Stimulated activated naive CD8-positive, alpha-beta T cell treated with anti-CD3 and anti-CD28 coated beads, Interleukin-15, amount 100 ng/mL, for 72 hours (primary cell): ENCODE results near the gene NUP93.
"Not testable (repeated sequence)": the region's sequence is repeated elsewhere in the genome, so short reads cannot be mapped to it uniquely, and the experiment has no call there.

ENCODE experiments used
- ATAC-seq: fragments of 150-1000 bp; cut with Tn5 transposase; 2 replicates; pipeline ENCODE4 v1.10.0; 2021; ENCODE audit warnings: mild to moderate bottlenecking, moderate library complexity
- DNase-seq, 2 donors: peaks; one replicate each; pipeline ENCODE4 v3.0.0; 2021 to 2022
- H3K27ac Mint-ChIP-seq, 2 donors: one replicate each; pipeline ENCODE4 v1.8.0; 2022; ENCODE audit warnings: mild to moderate bottlenecking in 2 of 2, mixed read lengths in 2 of 2, moderate library complexity in 2 of 2
- H3K27me3 Mint-ChIP-seq: one replicate; pipeline ENCODE4 v1.8.0; 2022; ENCODE audit warnings: mixed read lengths
- H3K4me1 Mint-ChIP-seq: one replicate; pipeline ENCODE4 v1.8.0; 2022; ENCODE audit warnings: mild to moderate bottlenecking, mixed read lengths
- H3K4me3 Mint-ChIP-seq, 2 donors: one replicate each; pipeline ENCODE4 v1.8.0; 2022; ENCODE audit warnings: mild to moderate bottlenecking in 2 of 2, mixed read lengths in 2 of 2, moderate library complexity in 1 of 2
- H3K9me3 Mint-ChIP-seq, 2 donors: one replicate each; pipeline ENCODE4 v1.8.0; 2022; ENCODE audit warnings: mixed read lengths in 2 of 2

NUP93 gene

DNA sequence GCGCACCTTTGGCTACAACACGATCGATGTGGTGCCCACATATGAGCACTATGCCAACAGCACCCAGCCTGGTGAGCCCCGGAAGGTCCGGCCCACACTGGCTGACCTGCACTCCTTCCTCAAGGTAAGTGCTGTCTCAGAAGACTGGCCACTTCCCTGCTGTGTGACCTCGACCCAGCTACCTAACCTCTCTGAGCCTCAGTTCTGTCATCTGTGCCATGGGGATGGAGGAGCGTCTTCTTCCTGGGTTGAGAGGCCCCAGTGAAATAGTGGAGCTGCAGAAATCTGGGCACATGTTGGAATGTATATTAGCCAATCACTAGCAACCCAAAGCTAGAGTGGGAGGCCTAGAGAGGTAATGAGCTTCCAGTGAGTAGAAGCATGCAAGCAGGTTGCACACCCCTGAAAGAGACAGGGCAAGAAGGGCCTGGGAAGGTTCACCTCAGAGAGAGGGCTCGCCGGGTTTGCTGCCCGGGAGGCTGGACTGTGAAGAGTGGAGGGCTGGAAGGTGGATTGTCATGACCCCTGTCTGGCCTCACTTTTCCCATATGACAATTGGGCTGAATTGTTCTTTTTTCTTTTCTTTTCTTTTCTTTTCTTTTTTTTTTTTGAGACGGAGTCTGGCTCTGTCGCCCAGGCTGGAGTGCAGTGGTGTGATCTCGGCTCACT, 135.6 kb downstream of the NUP93 start:
- H3K4me1 Mint-ChIP-seq, result peaks cover 41% of the 10 kb centered on the region
- no peak overlapping the region for H3K4me3 Mint-ChIP-seq
- H3K27ac Mint-ChIP-seq, result peak overlapping the region; percentile 43 to 51
- DNase-seq, result no peak
- no peak for ATAC-seq
- no peaks in the 10 kb centered on the region for H3K9me3 Mint-ChIP-seq
- H3K27me3 Mint-ChIP-seq, result no peaks in the 10 kb centered on the region

DNA sequence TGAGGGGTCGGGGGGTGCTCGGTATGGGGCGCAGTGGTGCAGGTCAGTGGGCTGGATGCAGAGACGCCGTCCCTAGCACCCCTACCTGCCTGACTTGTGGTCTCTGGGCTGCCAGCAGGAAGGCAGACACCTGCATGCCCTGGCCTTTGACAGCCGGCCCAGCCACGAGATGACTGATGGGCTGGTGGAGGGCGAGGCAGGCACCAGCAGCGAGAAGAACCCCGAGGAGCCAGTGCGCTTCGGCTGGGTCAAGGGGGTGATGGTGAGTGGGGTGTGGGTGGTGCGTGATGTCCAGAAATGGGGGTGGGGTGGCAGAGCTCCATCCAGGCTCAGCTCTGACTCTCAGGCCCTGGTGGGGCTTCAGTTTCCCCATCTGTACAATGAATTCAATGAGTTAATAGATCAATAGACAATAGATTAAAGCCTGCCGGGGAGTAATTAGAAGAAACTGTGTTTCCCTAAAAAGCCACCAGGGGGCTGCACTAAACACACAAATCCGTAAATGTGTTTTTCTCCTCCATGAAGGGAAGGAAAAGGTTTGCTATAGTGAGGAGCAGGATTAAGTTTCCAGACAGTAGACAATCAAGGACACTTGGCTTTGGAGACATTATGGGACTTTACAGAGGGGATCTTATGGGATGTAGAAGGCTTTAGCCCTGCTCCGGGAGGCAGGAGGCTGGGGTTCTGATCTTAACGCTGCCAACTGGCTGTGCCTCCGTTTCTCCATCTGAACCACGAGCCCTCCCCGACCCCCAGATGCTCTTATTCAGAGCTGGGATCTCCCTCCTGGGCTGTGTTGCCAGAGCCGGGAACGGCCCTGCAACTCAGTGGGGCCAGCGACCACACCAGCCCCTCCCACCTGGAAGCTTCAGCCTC, 137.3 kb downstream of the NUP93 start:
- no peaks in the 10 kb centered on the region for H3K27me3 Mint-ChIP-seq
- H3K27ac Mint-ChIP-seq, result peak overlapping the region in 1 of 2 donors; percentile 69
- H3K4me1 Mint-ChIP-seq, result peaks cover 35% of the 10 kb centered on the region
- H3K9me3 Mint-ChIP-seq, result no peaks in the 10 kb centered on the region
- ATAC-seq, result peak; percentile 22
- DNase-seq, result peak; percentile 39 to 55
- no peak overlapping the region for H3K4me3 Mint-ChIP-seq

DNA sequence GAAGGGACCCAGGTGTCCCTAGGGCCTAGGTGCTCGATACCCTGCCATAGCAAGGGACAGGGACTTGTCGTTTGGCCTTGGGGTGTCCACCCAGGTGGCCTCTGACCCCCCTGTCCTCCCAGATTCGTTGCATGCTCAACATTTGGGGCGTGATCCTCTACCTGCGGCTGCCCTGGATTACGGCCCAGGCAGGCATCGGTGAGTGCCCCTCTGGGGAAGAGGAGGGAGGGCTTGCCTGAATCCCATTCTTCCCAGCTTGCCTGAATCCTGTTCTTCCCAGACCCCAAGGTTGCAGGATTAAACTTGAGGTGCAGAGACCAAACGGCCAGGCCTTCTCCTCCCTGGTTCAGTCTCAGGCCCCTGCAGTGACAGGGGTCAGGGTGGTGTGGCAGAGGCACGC, 138.2 kb downstream of the NUP93 start:
- H3K4me3 Mint-ChIP-seq, result no peak overlapping the region
- no peak overlapping the region for H3K27ac Mint-ChIP-seq
- H3K27me3 Mint-ChIP-seq, result no peaks in the 10 kb centered on the region
- peaks cover 31% of the 10 kb centered on the region for H3K4me1 Mint-ChIP-seq
- no peak for DNase-seq
- no peaks in the 10 kb centered on the region for H3K9me3 Mint-ChIP-seq
- ATAC-seq, result no peak

DNA sequence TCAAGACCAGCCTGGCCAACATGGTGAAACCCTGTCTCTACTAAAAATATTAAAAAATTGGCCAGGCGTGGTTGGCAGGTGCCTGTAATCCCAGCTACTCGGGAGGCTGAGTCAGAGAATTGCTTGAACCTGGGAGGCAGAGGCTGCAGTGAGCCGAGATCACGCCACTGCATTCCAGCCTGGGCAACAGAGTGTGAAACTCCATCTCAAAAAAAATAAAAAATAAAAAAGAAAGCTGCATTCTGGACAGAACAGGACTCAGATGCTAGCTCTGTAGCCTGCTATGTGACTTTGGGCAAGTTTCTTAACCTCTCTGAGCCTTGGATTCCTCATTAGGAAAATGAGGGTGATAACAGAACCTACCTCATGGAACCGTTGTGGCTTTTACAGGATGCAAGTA, 138.8 kb downstream of the NUP93 start:
- not testable (repeated sequence) for H3K27ac Mint-ChIP-seq, ATAC-seq, H3K27me3 Mint-ChIP-seq, H3K9me3 Mint-ChIP-seq, DNase-seq, H3K4me3 Mint-ChIP-seq
- H3K4me1 Mint-ChIP-seq, result peaks cover 32% of the 10 kb centered on the region

DNA sequence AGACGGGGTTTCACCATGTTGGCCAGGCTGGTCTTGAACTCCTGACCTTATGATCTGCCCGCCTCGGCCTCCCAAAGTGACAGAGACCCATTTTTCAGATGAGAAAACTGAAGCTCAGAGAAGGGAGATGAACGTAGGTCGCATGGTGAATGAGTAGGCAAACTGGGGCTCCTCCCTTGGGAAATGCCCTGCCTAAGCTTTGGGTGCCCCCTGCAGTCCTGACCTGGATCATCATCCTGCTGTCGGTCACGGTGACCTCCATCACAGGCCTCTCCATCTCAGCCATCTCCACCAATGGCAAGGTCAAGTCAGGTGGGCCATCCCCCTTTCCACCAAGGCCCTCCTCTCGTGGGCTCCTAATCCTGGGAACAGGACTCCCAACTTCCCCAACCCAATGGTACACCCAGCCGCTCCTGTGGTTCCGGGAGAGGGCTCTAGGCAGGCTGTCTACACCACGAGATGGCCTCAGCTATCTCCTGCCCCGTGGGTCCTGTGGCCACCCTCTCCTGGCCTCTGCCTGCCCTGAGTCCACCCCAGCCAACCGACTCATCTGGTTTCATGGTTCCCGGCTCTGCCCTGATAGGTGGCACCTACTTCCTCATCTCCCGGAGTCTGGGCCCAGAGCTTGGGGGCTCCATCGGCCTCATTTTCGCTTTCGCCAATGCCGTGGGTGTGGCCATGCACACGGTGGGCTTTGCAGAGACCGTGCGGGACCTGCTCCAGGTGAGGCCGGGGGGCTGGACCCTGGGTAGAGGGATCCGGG, 139.8 kb downstream of the NUP93 start:
- no peak overlapping the region for H3K4me3 Mint-ChIP-seq

DNA sequence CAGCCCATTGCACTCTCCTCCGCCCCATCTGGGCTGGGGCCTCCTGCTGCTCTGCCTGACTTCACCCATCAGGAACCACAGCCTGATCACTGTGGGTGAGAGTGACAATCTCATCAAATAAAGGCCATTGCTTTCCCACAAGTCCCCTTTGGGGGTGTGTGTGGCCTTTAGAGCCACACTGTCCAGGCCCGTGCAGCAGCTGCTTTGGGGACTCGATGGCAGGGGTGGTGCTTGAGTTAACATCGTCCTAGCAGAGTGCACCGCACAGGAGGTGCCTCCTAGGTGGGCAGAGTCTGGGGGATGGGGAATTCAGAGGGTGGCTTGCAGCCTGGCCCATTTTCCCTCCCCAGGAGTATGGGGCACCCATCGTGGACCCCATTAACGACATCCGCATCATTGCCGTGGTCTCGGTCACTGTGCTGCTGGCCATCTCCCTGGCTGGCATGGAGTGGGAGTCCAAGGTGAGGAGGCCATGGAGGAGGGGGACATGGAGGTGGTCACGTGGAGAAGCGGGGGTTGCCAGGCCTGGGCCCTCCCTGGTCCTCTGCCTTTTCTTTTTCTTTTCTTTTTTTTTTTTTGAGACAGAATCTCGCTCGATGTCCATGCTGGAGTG, 140.5 kb downstream of the NUP93 start:
- ATAC-seq (peak; percentile 28), DNase-seq (no peak)
- Mint-ChIP-seq H3K4me3 (no peak overlapping the region), H3K4me1 (peaks cover 32% of the 10 kb centered on the region), H3K27ac (peak overlapping the region; percentile 19 to 52), H3K9me3 (no peaks in the 10 kb centered on the region), H3K27me3 (no peaks in the 10 kb centered on the region)

More for the DNA sequence above, 139.8 kb downstream of the NUP93 start:
- ATAC-seq (peak; percentile 78), DNase-seq (peak; percentile 19 to 59)
- Mint-ChIP-seq H3K27me3 (no peaks in the 10 kb centered on the region), H3K4me1 (peaks cover 32% of the 10 kb centered on the region), H3K9me3 (no peaks in the 10 kb centered on the region), H3K27ac (peak overlapping the region in 1 of 2 donors; percentile 52)

DNA sequence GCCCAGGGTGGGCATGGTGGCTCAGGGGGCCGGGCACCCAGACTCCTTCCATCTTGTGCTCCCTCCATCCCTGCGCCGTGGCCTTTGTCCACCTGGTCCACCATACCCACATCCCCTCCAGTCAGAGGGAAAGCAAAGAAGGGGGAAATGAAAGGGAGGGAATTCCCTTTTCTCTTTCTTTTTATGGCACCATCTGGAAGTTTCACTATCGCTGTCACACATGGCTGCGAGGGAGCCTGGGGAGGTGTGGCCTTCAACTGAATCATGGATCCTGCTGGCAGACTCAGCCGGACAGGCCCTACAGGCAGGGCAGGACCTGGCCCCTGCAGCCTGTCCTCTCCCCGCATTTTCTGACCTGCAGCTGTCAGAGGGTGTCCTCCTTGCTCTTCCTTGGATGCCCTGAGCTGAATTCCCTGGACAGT, 141.3 kb downstream of the NUP93 start:
- no peak for ATAC-seq
- no peak overlapping the region for H3K4me3 Mint-ChIP-seq
- DNase-seq, result no peak
- H3K27ac Mint-ChIP-seq, result no peak overlapping the region
- H3K4me1 Mint-ChIP-seq, result peaks cover 32% of the 10 kb centered on the region
- H3K27me3 Mint-ChIP-seq, result no peaks in the 10 kb centered on the region
- no peaks in the 10 kb centered on the region for H3K9me3 Mint-ChIP-seq

DNA sequence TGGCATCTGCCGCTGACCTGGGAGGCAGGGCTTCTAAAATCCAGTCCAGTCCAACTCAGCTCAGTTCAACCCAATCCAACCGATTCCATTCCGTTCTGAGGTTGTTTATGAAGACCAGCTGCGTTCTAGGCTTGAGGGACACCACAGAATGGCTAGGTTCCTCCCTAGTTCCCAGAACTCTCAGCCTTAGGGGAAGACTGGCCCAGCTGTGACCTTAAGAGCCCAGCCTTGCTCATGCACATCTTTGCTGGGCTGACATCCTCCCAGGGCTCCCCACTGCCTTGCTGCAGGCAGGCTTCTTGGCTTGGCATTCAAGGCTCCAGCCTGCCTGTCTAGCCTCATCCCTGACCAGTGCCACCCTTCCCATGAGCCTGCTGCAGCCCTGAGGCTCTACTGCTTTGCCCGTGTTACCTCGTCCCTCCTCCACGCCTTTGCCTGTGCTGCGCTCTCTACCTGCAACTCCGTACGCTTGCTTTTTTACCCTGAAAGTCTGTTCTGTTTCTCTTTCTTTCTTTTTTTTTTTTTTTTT, 143.0 kb downstream of the NUP93 start:
- H3K4me1 Mint-ChIP-seq, result peaks cover 20% of the 10 kb centered on the region
- H3K27ac Mint-ChIP-seq, result no peak overlapping the region
- no peaks in the 10 kb centered on the region for H3K9me3 Mint-ChIP-seq
- no peak for ATAC-seq
- no peaks in the 10 kb centered on the region for H3K27me3 Mint-ChIP-seq
- H3K4me3 Mint-ChIP-seq, result no peak overlapping the region
- no peak for DNase-seq

DNA sequence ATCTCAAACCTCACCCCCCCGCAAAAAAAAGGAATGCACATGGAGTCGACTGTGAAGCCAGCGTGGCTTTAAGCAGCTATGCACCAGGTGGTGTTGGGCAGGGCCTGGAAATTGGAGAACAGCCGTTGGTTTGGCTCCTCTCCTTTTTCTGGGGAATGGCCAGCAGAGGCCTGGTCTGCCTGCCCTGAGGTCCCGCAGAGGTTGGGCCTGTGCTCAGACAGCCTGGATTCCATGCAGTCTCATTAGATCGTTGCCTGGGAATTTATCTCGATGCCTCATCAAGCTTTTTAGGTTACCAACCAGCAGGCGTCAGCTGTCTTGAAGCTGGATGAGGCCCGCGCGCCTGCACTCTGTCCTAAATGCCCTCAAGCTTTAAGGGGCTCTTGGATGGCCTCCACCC, 144.9 kb downstream of the NUP93 start:
- Mint-ChIP-seq H3K27ac (no peak overlapping the region), H3K4me3 (no peak overlapping the region), H3K27me3 (no peaks in the 10 kb centered on the region), H3K4me1 (peaks cover 18% of the 10 kb centered on the region), H3K9me3 (no peaks in the 10 kb centered on the region)
- no peak for DNase-seq
- ATAC-seq, result no peak

DNA sequence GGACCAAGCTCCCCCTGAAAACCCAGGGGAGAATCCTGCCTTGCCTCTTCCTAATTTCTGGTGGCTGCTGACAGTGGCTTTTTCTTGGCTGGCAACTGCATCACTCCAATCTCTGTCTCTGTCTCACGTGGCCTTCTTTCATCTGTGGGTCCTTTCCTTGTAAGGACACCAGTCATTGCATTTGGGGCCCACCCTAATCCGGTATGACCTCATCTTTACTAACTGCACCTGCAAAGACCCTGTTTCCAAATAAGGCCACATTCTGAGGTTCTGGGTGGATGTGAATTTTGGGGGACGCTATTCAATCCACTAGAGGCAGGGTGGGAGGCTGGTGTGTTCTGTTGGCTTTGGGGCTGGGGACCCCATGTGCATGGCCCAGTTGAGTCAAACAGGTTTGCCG, 146.1 kb downstream of the NUP93 start:
- Mint-ChIP-seq H3K4me1 (peaks cover 9% of the 10 kb centered on the region), H3K9me3 (no peaks in the 10 kb centered on the region), H3K27me3 (no peaks in the 10 kb centered on the region), H3K4me3 (no peak overlapping the region), H3K27ac (no peak overlapping the region)
- DNase-seq, result no peak
- ATAC-seq, result no peak

DNA sequence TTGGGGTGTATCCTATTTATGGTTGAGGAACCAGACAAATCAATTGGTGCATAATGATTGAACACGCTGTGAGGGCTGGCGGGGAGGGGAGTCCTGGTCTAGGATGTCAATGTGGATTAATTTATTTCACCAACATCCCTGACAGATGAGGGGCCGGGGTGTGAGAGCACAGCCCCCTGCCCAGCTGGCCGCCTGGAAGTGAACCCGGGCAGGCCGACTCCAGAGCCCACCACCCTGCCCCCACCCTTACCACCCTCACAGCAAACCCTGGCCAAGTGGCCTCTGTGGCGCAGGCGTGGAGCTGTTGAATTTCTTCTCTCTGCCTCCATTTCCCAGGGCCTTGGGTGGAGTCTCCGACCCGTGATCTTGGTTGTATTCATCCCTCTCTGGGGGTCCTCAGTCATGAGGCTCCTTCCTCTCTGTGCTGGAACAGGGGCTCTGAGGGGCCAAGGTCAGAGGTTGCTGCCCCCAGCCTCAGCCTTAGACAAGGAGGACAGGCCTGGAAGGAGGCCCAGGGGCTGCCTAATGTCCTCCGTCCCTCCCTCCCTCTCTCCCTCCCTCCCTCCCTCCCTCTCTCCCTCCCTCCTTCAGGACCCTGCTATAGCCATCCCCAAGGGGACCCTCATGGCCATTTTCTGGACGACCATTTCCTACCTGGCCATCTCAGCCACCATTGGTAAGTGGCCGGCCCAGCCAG, 147.7 kb downstream of the NUP93 start:
- Mint-ChIP-seq H3K4me1 (peaks cover 5% of the 10 kb centered on the region), H3K9me3 (no peaks in the 10 kb centered on the region), H3K4me3 (no peak overlapping the region), H3K27ac (no peak overlapping the region), H3K27me3 (no peaks in the 10 kb centered on the region)
- ATAC-seq (no peak), DNase-seq (no peak)

DNA sequence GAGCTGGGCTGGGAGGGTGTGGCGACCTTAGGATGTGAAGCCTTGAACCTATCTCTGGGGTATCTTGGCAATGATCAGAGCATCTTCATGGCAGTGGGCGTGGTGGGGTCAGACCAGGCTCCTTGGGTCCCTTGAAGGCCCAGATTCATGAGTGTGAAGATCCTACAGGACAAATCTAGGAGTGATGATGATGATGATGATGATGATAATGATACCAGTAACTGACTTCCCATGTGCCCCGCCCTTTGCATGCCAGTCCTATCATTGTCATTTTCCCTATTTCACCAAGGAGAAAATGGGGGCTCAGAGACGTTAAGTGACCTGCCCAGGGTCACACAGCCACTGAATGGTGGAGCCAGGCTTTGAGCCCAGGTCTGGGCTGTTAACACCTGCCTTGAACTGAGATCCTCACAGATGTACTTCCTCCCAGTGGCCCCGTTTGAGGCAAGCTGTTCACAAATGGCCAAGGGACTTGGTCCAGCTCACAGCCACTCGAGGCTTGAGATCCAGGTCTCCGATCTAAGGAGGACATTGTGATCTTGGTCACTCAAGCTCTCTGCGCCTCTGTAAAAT, 148.4 kb downstream of the NUP93 start:
- H3K9me3 Mint-ChIP-seq, result no peaks in the 10 kb centered on the region
- no peak overlapping the region for H3K27ac Mint-ChIP-seq
- no peak for DNase-seq
- no peaks in the 10 kb centered on the region for H3K4me1 Mint-ChIP-seq
- no peaks in the 10 kb centered on the region for H3K27me3 Mint-ChIP-seq
- H3K4me3 Mint-ChIP-seq, result no peak overlapping the region
- no peak for ATAC-seq

DNA sequence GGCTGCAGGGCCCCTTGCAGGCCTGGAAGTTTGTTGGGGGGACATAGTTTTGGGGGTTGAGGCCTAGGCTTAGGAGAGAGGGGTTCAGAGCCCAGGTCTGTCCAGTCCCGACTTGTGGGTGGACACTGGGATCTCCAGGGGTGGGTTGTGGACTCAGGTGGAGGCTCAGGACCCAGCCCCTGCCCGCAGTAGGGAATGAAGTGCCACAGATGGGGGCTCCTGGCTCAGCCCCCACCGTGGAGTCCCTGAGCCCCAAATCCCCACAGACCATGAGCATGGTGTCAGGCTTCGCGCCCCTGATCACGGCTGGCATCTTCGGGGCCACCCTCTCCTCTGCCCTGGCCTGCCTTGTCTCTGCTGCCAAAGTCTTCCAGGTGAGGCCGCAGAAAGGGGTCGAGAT, 149.3 kb downstream of the NUP93 start:
- Mint-ChIP-seq H3K4me1 (no peaks in the 10 kb centered on the region), H3K27ac (no peak overlapping the region), H3K27me3 (no peaks in the 10 kb centered on the region), H3K4me3 (no peak overlapping the region), H3K9me3 (no peaks in the 10 kb centered on the region)
- no peak for ATAC-seq
- DNase-seq, result no peak

DNA sequence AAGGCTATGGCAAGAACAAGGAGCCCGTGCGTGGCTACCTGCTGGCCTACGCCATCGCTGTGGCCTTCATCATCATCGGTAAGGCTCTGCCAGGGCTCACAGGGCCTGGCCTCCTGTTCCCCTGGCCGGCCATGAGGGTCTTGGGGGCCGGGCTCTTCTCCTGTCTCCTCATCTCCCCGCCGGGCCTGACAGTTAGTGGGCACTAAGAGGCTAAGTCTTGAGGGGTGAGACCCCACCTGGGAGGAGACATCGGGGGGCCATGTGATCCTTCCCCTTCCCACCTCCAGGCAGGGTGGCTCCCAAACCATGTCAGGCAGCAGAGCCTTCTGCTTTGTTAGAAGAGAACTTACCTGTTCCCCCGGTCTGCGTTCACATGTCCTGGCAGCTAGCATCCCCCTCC, 150.2 kb downstream of the NUP93 start:
- Mint-ChIP-seq H3K9me3 (no peaks in the 10 kb centered on the region), H3K27me3 (no peaks in the 10 kb centered on the region), H3K4me3 (no peak overlapping the region), H3K27ac (no peak overlapping the region), H3K4me1 (no peaks in the 10 kb centered on the region)
- ATAC-seq (no peak), DNase-seq (no peak)
